Activated naive CD4-positive, alpha-beta T cell treated with anti-CD3 and anti-CD28 coated beads, Interleukin-2, amount 50 U/mL, for 24 hours (primary cell): ENCODE measurements around the gene SLC17A1.

Source experiments
- H3K27ac Mint-ChIP-seq: one replicate; pipeline ENCODE4 v1.8.0; 2021; ENCODE audit warnings: mild to moderate bottlenecking, mixed read lengths
- H3K27me3 Mint-ChIP-seq: one replicate; pipeline ENCODE4 v1.8.0; 2021; ENCODE audit warnings: mixed read lengths
- H3K36me3 Mint-ChIP-seq: one replicate; pipeline ENCODE4 v1.8.0; 2021; ENCODE audit warnings: mixed read lengths
- H3K4me1 Mint-ChIP-seq: one replicate; pipeline ENCODE4 v1.8.0; 2021; ENCODE audit warnings: mixed read lengths
- H3K4me3 Mint-ChIP-seq: one replicate; pipeline ENCODE4 v1.8.0; 2021; ENCODE audit warnings: mild to moderate bottlenecking, mixed read lengths
- H3K9me3 Mint-ChIP-seq: one replicate; pipeline ENCODE4 v1.8.0; 2021; ENCODE audit warnings: mixed read lengths

SLC17A1 gene

DNA sequence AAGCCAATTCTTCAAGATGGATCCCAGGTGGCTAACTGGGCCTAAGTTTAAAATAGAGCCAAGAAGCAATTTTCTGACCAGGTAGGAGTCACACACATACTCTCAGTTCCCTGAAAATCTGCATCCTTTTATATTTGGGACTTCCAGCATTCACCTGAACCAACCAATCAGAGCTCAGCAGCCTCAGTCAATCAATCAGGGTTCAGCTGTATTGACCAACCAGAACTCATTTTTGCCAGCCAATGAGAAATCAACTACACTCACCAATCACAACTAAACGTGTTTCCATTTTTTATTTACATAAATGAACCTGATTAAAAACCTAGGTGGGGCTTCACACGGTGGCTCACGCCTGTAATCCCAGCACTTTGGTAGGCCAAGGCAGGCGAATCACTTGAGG lies 39.8 kb downstream of the SLC17A1 start:
- Mint-ChIP-seq H3K27me3 (no peaks in the 10 kb centered on the region), H3K27ac (no peak overlapping the region), H3K36me3 (no peaks in the 10 kb centered on the region), H3K4me3 (no peak overlapping the region), H3K4me1 (no peaks in the 10 kb centered on the region), H3K9me3 (no peaks in the 10 kb centered on the region)

- Mint-ChIP-seq H3K4me1 (no peaks in the 10 kb centered on the region), H3K4me3 (no peak overlapping the region), H3K27me3 (no peaks in the 10 kb centered on the region), H3K36me3 (no peaks in the 10 kb centered on the region), H3K9me3 (no peaks in the 10 kb centered on the region), H3K27ac (no peak overlapping the region)
Measured at GRCh38 chr6:25789475-25789874, 42.4 kb downstream of the SLC17A1 start.

DNA sequence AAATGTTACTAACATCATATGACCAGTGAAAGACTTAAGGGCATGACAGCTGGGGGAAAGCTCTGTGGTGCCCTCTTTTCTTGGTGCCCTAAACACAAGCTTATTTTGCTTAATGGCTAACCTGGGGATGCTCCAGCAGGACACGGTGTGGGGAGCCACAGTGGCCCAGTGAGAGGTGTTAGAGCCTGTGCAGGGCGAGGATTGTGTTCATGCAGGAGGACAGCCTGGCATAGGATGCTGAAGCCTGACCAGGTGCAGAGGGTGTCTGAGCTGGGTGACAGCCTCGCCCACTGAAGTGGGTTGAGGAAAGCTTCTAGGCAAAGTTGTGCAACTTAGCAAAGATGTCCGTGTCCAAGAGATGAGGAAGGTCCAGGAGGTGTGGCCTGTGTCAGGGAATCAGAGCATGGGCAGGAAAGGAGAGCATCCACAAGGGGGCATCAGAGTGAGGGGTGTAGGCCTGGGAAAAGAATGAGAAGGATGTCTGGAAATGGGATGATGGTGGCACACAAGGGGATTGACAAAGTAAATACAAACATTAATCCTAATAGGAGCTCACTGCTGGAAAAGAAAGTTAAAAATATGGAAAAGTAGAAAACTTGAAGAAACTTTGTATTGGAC lies 43.4 kb downstream of the SLC17A1 start:
- Mint-ChIP-seq H3K27me3 (no peaks in the 10 kb centered on the region), H3K9me3 (no peaks in the 10 kb centered on the region), H3K4me1 (no peaks in the 10 kb centered on the region), H3K27ac (no peak overlapping the region), H3K36me3 (no peaks in the 10 kb centered on the region), H3K4me3 (no peak overlapping the region)

GRCh38 chr6:25787428-25787827 lies 44.4 kb downstream of the SLC17A1 start:
- Mint-ChIP-seq H3K27me3 (no peaks in the 10 kb centered on the region), H3K27ac (no peak overlapping the region), H3K4me3 (no peak overlapping the region), H3K4me1 (no peaks in the 10 kb centered on the region), H3K36me3 (no peaks in the 10 kb centered on the region), H3K9me3 (no peaks in the 10 kb centered on the region)

GRCh38 chr6:25781134-25781533 lies 50.7 kb downstream of the SLC17A1 start:
- H3K4me1 Mint-ChIP-seq = no peaks in the 10 kb centered on the region
- H3K36me3 Mint-ChIP-seq = no peaks in the 10 kb centered on the region
- H3K27me3 Mint-ChIP-seq = peaks cover 3% of the 10 kb centered on the region
- H3K27ac Mint-ChIP-seq = no peak overlapping the region
- H3K9me3 Mint-ChIP-seq = no peaks in the 10 kb centered on the region
- H3K4me3 Mint-ChIP-seq = no peak overlapping the region

DNA sequence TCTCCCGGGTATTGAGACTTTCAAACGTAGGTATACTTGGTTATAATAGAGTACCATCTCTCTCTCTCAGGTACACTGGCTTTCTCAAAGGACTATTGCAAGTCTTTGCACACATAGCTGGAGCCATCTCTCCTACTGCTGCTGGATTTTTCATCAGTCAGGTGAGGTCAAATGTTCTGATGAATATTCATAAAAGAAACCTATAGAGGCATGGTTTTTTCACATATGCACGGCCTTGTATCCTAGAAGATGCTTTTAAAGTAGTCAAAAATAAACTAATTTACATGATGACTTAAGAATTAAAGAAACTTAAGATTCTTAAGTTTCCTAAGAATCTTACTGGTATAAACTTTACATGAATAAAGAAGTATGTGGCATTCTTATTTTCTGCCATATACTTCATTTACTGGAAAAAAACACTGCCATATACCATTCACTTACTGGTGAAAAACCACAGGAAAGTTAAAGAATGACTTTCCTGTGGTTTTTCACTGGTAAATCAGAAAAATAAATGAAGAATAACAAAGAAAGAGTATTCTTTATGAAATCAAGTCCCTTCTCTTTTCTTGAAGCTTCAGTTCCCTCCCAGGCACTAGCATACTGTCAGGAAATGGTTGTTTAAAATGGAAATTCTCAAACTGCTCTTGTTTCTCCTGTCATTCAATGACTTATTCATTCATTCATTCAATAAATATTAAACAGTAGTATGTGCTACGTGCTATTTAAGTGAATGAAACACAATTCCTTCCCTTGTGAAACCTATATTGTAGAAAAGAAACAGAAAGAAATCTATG lies 53.8 kb downstream of the SLC17A1 start:
- Mint-ChIP-seq H3K27me3 (peaks cover 3% of the 10 kb centered on the region), H3K9me3 (no peaks in the 10 kb centered on the region), H3K27ac (no peak overlapping the region), H3K4me1 (no peaks in the 10 kb centered on the region), H3K36me3 (no peaks in the 10 kb centered on the region), H3K4me3 (no peak overlapping the region)

GRCh38 chr6:25777031-25777430 lies 54.8 kb downstream of the SLC17A1 start:
- Mint-ChIP-seq H3K36me3 (no peaks in the 10 kb centered on the region), H3K4me1 (no peaks in the 10 kb centered on the region), H3K9me3 (no peaks in the 10 kb centered on the region), H3K27me3 (peaks cover 3% of the 10 kb centered on the region), H3K27ac (no peak overlapping the region), H3K4me3 (no peak overlapping the region)

- H3K27me3 Mint-ChIP-seq = peaks cover 4% of the 10 kb centered on the region
Measured at GRCh38 chr6:25774120-25774715, 57.6 kb downstream of the SLC17A1 start.

DNA sequence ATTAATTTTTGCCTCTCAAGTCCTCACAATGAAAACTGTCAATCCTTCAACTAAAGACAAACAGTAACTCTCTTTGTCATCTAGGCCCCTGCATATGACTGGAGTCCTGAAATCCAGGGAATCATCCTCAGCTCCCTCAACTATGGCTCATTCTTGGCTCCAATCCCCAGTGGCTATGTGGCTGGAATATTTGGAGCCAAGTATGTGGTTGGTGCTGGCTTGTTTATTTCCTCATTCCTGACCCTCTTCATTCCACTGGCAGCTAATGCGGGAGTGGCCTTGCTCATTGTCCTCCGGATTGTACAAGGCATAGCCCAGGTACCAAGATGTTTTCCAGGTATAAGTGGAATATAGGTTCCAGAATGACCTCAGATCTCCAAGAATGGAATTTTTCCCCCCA lies 61.9 kb downstream of the SLC17A1 start:
- Mint-ChIP-seq H3K4me1 (no peaks in the 10 kb centered on the region), H3K9me3 (no peaks in the 10 kb centered on the region), H3K36me3 (no peaks in the 10 kb centered on the region), H3K27me3 (peaks cover 5% of the 10 kb centered on the region), H3K27ac (no peak overlapping the region), H3K4me3 (no peak overlapping the region)

More at GRCh38 chr6:25774120-25774715, 57.6 kb downstream of the SLC17A1 start:
- Mint-ChIP-seq H3K4me1 (no peaks in the 10 kb centered on the region), H3K4me3 (no peak overlapping the region), H3K27ac (no peak overlapping the region), H3K9me3 (no peaks in the 10 kb centered on the region), H3K36me3 (no peaks in the 10 kb centered on the region)

DNA sequence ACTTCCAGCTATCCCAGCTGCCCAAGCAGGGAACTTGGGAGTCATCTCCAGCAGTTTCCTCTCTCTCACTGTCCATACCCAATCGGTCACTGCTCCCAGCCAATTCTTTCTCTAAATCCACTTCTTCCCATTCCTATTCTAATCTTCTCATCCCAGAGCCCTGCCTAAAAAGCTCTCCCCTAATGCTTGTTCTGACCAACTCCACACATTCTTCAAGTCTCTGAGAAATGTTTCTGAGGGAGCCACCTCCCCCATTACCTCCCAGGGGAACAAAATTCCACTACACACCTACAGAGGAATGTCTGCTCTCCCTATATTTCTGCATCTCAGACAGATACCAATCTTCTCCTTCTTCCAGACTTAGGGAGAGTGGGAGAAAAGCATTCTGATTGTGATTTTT lies 63.3 kb downstream of the SLC17A1 start:
- H3K27me3 Mint-ChIP-seq = peaks cover 6% of the 10 kb centered on the region
- no peaks in the 10 kb centered on the region for H3K4me1 Mint-ChIP-seq
- H3K4me3 Mint-ChIP-seq = no peak overlapping the region
- H3K9me3 Mint-ChIP-seq = no peaks in the 10 kb centered on the region
- H3K36me3 Mint-ChIP-seq = no peaks in the 10 kb centered on the region
- no peak overlapping the region for H3K27ac Mint-ChIP-seq

- H3K4me1 Mint-ChIP-seq = no peaks in the 10 kb centered on the region
- no peak overlapping the region for H3K4me3 Mint-ChIP-seq
Measured at GRCh38 chr6:25764611-25765010, 67.2 kb downstream of the SLC17A1 start.

DNA sequence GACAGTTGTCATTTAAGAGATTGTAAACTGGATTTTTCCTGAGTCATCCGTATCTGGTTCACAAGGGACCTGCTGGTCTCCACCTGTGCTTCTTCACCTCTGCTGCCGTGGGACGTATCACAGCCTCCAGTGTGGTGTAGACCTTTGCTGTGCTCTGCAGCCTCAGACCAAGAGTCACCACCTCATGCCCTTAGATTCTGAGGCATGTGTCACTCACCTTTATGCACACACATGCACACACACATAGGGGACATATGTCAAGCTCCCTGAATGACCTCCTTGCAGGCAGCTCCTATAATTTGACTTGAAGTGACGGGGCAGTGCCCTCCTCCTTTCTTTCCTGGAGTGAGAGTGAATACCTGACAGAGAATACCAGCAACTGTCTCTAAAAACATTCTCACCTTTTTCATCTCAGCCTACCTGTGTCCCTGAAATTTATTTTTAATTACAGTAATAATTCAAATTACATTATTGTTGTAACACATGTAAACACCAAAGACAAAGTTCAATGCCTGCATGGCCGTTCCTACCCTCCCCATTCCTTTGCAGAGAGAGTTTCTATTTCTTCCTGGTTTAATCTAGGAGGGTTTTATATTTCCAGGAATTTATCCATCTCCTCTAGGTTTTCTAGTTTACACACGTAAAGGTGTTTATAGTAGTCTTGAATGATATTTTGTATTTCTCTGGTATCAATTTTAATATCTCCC lies 73.8 kb downstream of the SLC17A1 start:
- Mint-ChIP-seq H3K4me3 (no peak overlapping the region), H3K27me3 (no peaks in the 10 kb centered on the region), H3K36me3 (no peaks in the 10 kb centered on the region), H3K9me3 (no peaks in the 10 kb centered on the region), H3K4me1 (no peaks in the 10 kb centered on the region), H3K27ac (no peak overlapping the region)

More at GRCh38 chr6:25764611-25765010, 67.2 kb downstream of the SLC17A1 start:
- no peak overlapping the region for H3K27ac Mint-ChIP-seq
- H3K9me3 Mint-ChIP-seq = no peaks in the 10 kb centered on the region
- peaks cover 5% of the 10 kb centered on the region for H3K27me3 Mint-ChIP-seq
- H3K36me3 Mint-ChIP-seq = no peaks in the 10 kb centered on the region

DNA sequence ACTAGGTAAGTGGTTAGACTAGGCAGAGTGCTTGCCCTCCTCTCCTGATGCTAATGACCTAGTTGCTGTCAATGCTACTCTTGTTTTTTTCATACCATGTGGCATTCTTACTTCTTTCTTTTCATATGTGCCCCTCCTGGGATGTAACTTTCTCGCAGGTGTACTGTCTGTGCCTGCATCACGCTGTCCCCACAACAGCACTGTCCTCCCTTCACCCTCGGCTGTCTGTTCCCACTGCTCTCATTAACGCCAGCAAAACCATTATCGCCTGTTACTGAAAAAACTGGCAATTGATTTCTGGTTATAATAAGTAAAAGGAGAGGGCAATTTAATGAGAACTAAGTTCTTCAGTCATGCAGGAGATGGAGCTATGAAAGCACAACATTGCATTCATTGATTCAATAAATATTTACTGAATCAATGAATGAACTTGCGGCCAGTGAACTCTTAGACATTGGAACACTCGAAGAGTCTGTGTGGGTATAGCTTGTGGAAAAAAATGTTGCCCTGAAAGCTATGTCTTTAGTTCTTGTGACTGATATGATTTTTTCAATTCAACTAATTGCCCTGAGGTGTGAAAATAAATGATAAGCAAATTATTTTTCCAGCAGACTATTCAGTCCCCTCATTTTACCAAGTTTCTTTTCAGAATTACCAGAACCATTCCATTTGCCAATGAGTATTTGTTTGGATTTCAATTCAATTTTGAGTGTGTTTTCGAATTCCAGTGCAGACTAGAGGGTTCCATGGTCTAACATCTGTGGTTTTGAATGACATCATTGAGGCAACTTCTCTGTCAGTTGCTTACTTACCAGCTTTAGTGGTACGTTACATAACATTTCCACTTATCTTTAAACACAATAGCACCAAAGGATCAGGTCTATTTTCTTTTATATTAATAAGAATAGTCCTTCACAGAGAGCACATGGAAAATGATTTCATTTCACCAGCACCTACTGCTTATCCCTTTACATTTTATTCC lies 75.2 kb downstream of the SLC17A1 start:
- no peak overlapping the region for H3K4me3 Mint-ChIP-seq
- no peak overlapping the region for H3K27ac Mint-ChIP-seq
- no peaks in the 10 kb centered on the region for H3K27me3 Mint-ChIP-seq
- no peaks in the 10 kb centered on the region for H3K9me3 Mint-ChIP-seq
- no peaks in the 10 kb centered on the region for H3K36me3 Mint-ChIP-seq
- H3K4me1 Mint-ChIP-seq = no peaks in the 10 kb centered on the region

DNA sequence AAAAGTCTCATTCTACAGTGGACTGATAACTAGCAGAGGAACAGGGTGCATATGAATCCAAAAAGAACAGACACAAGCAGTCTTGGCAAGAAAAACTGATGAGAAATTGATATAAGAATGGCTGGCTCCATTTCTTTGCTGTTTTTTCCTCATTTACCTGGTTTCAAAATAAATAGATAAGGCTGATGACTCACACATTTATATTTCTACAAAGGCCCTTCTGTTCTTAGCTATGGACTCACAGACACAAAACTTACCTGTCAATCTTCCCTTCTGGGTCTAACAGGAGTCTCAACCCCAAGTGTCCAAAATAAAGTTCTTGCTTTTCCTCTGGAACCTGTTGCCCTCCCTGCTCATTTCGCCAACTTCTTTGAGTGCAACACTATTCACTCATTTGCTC lies 76.4 kb downstream of the SLC17A1 start:
- no peak overlapping the region for H3K27ac Mint-ChIP-seq
- H3K4me3 Mint-ChIP-seq = no peak overlapping the region
- no peaks in the 10 kb centered on the region for H3K9me3 Mint-ChIP-seq
- H3K4me1 Mint-ChIP-seq = no peaks in the 10 kb centered on the region
- H3K36me3 Mint-ChIP-seq = no peaks in the 10 kb centered on the region
- no peaks in the 10 kb centered on the region for H3K27me3 Mint-ChIP-seq

GRCh38 chr6:25754535-25754934 lies 77.3 kb downstream of the SLC17A1 start, which contains the start of gene SLC17A4:
SLC17A4 (plus strand) TSS chr6:25754742; CDS start chr6:25761963, 7,221 bp downstream.
- H3K27me3 Mint-ChIP-seq = no peaks in the 10 kb centered on the region
- H3K4me1 Mint-ChIP-seq = no peaks in the 10 kb centered on the region
- no peaks in the 10 kb centered on the region for H3K36me3 Mint-ChIP-seq
- no peaks in the 10 kb centered on the region for H3K9me3 Mint-ChIP-seq
- no peak within 1 kb of the TSS for H3K4me3 Mint-ChIP-seq
- no peak within 1 kb of the TSS for H3K27ac Mint-ChIP-seq
